Hindlimb muscle (tissue), 1 donor: ENCODE results near the gene TDRD12. TPM values are rescaled to one million over a fixed set of nuclear protein-coding genes. Genes with fewer than 3 reads are reported as not detected.
"Not testable (repeated sequence)": the region's sequence is repeated elsewhere in the genome, so short reads cannot be mapped to it uniquely, and the experiment has no call there.

ENCODE experiments used
- DNase-seq: peaks from one replicate; pipeline ENCODE4 v3.0.0-alpha.2; 2013
- polyA plus RNA-seq: library from polyadenylated mRNA; unstranded; fragments of 120-200 nt; gene quantifications from one replicate; pipeline ENCODE4 v1.2.1, GENCODE V29; 2013; ENCODE audit not compliant: insufficient read length

TDRD12 gene
- polyA plus RNA-seq, 1 donor = 0.12 TPM

- DNase-seq = not testable (repeated sequence)
These were observed 25.3 kb upstream of the TDRD12 start for GRCh38 chr19:32694316-32694715.

DNA sequence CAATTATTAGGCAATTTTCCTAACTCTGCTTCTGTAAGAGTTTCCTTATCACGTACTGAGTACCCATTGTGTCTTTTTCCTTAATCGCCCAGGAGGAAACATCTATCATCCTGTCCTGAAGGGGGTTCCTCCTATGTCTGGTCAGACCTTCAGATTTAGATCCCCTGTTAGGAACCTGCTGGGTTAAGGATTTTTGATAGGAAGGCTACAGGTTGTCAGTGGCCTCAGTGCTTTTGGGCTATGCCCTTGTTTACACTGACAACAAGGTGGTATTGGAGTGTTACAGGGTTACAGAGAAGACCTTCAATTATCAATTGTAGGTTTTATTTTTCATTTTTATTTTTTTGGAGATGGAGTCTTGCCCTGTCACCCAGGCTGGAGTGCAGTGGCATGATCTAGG lies 24.7 kb upstream of the TDRD12 start:
- DNase-seq = not testable (repeated sequence)

GRCh38 chr19:32695506-32695905 lies 24.1 kb upstream of the TDRD12 start:
- not testable (repeated sequence) for DNase-seq

GRCh38 chr19:32696771-32697170 lies 22.8 kb upstream of the TDRD12 start:
- not testable (repeated sequence) for DNase-seq

DNA sequence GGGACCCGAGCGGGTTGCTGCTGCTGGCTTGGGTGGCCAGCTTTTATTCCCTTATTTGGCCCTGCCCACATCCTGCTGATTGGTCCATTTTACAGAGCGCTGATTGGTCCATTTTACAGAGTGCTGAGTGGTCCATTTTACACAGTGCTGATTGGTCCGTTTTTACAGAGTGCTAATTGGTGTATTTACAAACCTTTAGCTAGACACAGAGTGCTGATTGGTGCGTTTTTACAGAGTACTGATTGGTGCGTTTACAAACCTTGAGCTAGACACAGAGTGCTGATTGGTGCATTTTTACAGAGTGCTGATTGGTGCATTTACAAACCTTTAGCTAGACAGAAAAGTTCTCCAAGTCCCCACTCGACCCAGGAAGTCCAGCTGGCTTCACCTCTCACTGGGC lies 19.4 kb upstream of the TDRD12 start:
- DNase-seq = not testable (repeated sequence)

DNA sequence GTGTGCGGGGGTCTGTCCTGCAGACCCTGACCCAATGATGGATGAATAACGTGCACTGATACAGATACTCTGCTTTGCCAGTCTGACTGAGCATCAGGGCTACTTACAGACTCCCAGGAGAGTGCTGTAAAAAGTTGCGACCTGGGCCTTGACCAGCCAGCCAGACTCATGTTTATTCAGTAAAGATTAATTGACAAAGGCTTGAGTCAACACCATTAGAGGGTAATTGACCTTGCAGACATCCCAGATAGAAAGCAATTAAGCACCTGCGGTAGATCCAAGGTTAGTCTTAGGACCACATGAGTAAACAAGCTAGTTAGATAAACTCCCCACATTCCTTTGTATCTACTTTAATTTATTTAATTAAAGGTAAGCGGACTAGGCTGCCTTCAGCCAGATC lies 17.6 kb upstream of the TDRD12 start:
- DNase-seq = no peak

- not testable (repeated sequence) for DNase-seq
These were observed 15.6 kb upstream of the TDRD12 start for GRCh38 chr19:32704006-32704405.

GRCh38 chr19:32708457-32708856 lies 11.1 kb upstream of the TDRD12 start:
- no peak for DNase-seq

GRCh38 chr19:32709032-32709431 lies 10.5 kb upstream of the TDRD12 start:
- no peak for DNase-seq

- DNase-seq = no peak
These were observed 7.8 kb upstream of the TDRD12 start for GRCh38 chr19:32711747-32712146.

GRCh38 chr19:32716203-32716602 lies 3.4 kb upstream of the TDRD12 start:
- DNase-seq = not testable (repeated sequence)

DNA sequence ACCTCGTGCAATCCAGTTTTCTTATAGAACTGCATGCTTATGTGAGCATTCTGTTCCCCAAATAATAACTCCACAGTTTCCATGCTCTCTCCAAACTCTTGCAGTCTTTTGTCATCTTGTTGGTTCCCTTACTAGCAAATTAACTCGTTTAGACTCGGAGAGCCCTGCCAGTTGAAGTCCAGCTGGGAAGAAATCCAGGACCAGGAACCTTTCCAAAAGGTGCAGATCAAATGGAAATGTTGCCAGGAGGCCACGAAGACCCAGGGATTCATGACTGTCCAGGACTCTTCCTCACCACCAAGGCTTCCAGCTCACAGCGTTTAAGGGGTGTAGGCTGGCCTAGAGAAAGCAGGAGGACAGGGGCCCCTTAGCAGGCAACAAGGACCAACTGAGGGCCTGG lies 2.1 kb upstream of the TDRD12 start:
- no peak for DNase-seq

DNA sequence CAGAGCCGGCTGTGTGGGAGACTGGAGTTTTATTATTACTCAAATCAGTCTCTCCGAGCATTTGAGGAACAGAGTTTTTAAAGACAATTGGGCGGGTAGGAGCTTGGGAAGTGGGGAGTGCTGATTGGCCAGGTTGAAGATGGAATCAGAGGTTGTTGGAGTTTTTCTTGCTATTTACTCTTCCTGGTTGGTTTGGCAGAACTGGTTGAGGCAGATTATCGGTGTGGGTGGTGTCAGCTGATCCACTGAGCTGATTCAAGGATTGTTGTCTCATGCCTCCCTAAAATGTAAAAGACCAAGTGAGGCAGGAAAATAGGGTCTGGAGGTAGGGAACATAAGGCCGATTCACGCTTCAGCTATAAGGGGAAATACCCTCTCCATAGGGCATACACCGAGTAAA lies 1.3 kb upstream of the TDRD12 start:
- no peak for DNase-seq

DNA sequence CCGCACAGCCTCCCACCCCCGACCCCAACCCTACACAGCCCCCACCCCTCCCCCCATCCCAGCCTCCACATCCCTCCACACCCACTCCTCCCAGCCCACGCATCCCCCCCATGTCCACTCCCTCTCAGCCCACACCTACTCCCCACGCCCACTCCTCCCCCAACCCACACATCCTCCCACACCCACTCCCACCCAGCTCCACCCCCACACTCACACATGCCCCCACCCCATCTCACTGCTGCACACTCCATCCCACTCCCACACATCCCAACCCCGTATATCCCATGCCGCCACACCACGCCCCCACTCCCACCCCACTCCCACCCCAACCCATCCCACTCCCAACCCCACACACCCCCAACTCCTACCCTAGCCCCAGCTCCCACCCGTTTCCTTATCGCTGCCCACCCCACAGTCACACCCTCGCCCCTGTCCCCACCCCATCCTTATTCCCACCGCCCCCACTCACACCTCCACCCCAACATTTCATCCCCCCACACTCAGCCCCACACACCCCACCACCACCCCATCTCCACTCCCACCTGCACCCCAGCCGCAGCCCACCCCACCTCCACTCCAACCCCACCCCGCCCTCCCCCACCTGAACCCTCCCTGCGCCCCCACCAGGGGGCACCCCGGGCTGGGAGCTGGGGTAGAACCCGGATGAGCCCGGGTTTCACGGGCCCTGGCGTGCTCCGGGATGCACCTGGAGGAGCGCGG lies 809 bp downstream of the TDRD12 start:
- no peak for DNase-seq

DNA sequence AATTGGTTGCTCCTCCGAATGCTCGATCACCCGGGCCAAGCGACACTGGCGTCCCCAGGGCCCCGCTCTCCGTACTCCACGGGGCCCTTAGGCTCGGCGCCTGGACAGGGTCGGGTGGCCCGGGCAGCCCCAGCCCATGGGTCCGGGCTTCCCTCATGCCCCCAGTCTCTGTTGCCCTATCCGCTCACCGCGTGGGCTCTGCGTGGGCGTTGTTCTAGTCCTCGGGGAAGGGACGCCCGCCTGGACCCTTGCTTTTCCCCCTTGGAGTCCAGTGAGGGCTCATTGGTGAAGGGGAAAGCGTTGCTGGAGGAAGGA lies 1.3 kb downstream of the TDRD12 start:
- no peak for DNase-seq

DNA sequence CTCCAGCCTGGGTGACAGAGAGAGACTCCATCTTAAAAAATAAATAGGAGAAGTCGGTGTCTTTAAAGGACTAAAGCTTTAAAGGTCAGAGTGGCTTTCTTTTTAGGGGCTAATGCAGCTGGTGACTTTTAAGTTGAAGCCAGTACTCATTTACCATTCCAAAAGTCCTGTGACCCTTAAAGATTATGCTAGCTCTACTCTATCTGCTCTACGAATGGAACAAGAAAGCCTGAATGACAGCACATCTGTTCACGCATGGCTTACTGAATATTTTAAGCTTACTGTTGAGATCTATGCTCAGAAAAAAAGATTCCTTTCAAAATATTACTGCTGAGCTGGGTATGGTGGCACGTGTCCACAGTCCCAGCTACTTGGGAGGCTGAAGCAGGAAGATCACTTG lies 16.4 kb downstream of the TDRD12 start:
- no peak for DNase-seq

DNA sequence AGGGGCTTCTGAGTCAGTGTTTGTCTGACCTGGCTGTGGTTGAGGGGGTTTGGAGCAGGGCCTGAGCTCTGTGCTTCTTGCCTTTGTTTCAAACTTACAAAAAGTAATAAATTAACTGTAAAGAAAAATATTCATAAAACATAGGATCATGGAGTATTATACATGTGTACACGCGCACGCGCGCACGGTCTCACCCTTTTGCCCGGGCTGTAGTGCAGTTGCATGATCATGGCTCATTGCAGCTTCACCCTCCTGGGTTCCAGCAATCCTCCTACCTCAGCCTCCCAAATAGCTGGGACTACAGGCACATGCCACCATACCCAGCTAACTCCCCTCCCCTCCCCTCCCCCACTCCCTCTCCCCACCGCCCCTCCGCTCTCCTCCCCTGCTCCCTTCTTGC lies 23.5 kb downstream of the TDRD12 start:
- no peak for DNase-seq

- no peak for DNase-seq
These were observed 23.9 kb downstream of the TDRD12 start for GRCh38 chr19:32743447-32743846.

DNA sequence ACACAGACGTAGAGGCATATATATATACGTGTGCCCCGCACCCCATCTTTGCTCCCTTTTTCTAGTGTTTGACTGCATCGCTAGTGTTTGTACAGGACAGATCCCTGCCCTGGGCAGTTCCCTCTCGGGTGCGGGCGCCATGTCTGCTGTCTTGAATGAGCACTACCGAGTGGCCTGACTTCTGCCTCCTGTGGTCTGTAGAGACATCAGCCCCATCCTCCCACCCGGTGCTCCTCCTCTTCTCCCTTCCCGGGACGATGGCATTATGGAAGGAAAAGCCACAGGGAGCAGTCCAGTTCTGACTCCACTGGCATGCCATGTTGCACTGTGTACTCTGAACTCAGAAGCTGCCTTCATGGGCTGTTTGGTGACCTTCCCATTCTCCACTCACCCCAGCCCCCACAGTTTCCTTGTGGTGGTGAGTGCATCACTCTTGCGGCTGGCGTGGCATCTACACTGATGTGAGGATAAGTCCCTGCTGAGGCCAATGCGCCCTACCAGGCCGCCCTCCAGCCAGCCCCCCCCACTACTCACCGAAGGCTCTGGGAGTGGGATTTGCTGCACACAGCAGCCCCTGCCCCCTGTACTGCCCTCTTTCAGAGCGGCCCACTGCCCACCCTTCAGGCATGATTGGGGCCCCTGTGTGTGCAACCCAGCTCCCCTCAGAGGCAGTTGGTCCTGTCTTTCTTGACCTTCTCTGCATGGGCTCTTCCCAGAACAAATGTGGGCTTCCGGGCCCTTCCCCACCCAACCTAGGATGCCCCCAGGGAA lies 25.2 kb downstream of the TDRD12 start:
- DNase-seq = no peak

DNA sequence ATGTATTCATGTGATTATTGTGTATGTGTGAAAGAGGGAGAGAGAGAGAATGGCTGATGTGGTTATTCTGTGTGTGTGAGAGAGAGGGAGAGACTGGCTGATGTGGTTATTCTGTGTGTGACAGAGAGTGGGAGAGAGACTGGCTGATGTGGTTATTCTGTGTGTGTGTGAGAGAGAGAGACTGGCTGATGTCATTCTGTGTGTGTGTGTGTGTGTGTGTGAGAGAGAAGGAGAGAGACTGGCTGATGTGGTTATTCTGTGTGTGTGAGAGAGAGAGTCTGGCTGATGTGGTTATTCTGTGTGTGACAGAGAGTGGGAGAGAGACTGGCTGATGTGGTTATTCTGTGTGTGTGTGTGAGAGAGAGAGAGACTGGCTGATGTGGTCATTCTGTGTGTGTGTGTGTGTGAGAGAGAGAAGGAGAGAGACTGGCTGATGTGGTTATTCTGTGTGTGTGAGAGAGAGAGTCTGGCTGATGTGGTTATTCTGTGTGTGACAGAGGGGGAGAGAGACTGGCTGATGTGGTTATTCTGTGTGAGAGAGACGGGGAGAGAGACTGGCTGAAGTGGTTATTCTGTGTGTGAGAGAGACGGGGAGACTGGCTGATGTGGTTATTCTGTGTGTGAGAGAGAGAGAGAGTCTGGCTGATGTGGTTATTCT lies 26.2 kb downstream of the TDRD12 start:
- not testable (repeated sequence) for DNase-seq

DNA sequence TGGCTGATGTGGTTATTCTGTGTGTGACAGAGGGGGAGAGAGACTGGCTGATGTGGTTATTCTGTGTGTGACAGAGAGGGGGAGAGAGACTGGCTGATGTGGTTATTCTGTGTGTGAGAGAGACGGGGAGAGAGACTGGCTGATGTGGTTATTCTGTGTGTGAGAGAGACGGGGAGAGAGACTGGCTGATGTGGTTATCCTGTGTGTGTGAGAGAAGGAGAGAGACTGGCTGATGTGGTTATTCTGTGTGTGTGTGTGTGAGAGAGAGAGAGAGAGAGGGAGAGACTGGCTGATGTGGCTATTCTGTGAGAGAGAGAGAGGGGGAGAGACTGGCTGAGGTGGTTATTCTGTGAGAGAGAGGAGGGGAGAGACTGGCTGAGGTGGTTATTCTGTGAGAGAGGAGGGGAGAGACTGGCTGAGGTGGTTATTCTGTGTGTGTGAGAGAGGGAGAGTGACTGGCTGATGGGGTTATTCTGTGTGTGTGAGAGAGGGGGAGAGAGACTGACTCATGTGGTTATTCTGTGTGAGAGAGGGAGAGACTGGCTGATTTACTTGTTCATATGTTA lies 27.1 kb downstream of the TDRD12 start:
- DNase-seq = not testable (repeated sequence)

- no peak for DNase-seq
These were observed 28.9 kb downstream of the TDRD12 start for GRCh38 chr19:32748497-32748896.

DNA sequence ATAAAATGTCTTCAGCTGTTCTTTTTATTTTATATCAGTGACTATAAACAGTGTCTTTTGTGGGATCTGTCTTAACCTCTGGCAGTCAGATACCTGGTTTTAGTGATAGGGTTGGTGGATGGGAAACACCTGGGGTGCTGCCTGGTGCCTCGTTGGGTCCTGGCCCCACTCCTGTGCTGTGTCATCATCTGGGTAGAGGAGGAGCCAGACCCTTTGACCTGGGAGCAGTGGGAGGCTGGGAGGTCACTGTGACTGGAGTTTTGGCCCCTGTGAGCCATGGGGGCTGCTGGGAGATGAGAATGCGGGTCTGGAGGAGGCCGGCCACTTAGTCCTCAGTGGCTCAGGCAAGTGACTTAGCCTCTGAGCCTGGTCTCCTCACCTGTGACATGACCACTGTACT lies 29.4 kb downstream of the TDRD12 start:
- no peak for DNase-seq
